GM19468 (cell line): ENCODE data around the gene B4GALNT3.

ENCODE experiments used
- ATAC-seq: cut with Tn5 transposase; IDR thresholded peaks from one replicate; pipeline ENCODE4 v1.9.1; 2021; ENCODE audit warnings: mild to moderate bottlenecking, moderate library complexity, moderate number of reproducible peaks; ENCODE audit not compliant: unreplicated experiment; ENCODE audit errors: extremely low read depth

Gene B4GALNT3

GRCh38 chr12:535396-535795 lies 75.7 kb downstream of the B4GALNT3 start:
- ATAC-seq: no peak

GRCh38 chr12:536751-537245 lies 77.1 kb downstream of the B4GALNT3 start:
- ATAC-seq: no peak

- ATAC-seq: no peak
These were observed 78.0 kb downstream of the B4GALNT3 start for GRCh38 chr12:537772-538171.

GRCh38 chr12:538731-539539 lies 79.2 kb downstream of the B4GALNT3 start:
- ATAC-seq: no peak

- no peak for ATAC-seq
These were observed 80.0 kb downstream of the B4GALNT3 start for GRCh38 chr12:539540-540310.

- ATAC-seq: no peak
These were observed 82.1 kb downstream of the B4GALNT3 start for GRCh38 chr12:541676-542324.

GRCh38 chr12:542395-543113 lies 82.8 kb downstream of the B4GALNT3 start:
- no peak for ATAC-seq

GRCh38 chr12:543114-543451 lies 83.3 kb downstream of the B4GALNT3 start:
- ATAC-seq: no peak

GRCh38 chr12:544142-544541 lies 84.4 kb downstream of the B4GALNT3 start:
- ATAC-seq: no peak

- ATAC-seq: no peak
These were observed 85.3 kb downstream of the B4GALNT3 start for GRCh38 chr12:544941-545635.

- ATAC-seq: no peak
These were observed 86.1 kb downstream of the B4GALNT3 start for GRCh38 chr12:545835-546234.

GRCh38 chr12:546265-546919 lies 86.7 kb downstream of the B4GALNT3 start:
- ATAC-seq: no peak

- no peak for ATAC-seq
These were observed 87.4 kb downstream of the B4GALNT3 start for GRCh38 chr12:546920-547845.

- no peak for ATAC-seq
These were observed 88.2 kb downstream of the B4GALNT3 start for GRCh38 chr12:547883-548470.

GRCh38 chr12:549476-550082 lies 89.8 kb downstream of the B4GALNT3 start:
- ATAC-seq: no peak

- ATAC-seq: no peak
These were observed 90.9 kb downstream of the B4GALNT3 start for GRCh38 chr12:550473-551260.

GRCh38 chr12:552466-552865 lies 92.7 kb downstream of the B4GALNT3 start:
- ATAC-seq: no peak
